K562 (cell line): ENCODE results near the gene RREB1. TPM values are rescaled to one million over a fixed set of nuclear protein-coding genes. Genes with fewer than 3 reads are reported as not detected.
A peak's percentile ranks its signal among the peaks of the same experiment; 100 is the strongest.

Source experiments
- CBX1 ChIP-seq: sonication (generic); IDR thresholded peaks from 2 replicates; pipeline ENCODE4 v1.6.1; 2016; ENCODE audit warnings: antibody characterized with exemption, low read depth, mild to moderate bottlenecking
- EGR1 ChIP-seq: fragments of 450-650 bp; conservative IDR thresholded peaks from 2 replicates; pipeline ENCODE4 v1.6.1; 2017; ENCODE audit warnings: mild to moderate bottlenecking
- EHMT2 ChIP-seq: fragments of 450-650 bp; IDR thresholded peaks from 2 replicates; pipeline ENCODE4 v1.6.1; 2018; ENCODE audit warnings: antibody characterized with exemption
- ERF ChIP-seq: fragments of 450-650 bp; formaldehyde crosslinking; IDR thresholded peaks from 2 replicates; pipeline ENCODE4 v1.4.0; 2020; ENCODE audit warnings: mild to moderate bottlenecking, mixed read lengths
- FOXK1 ChIP-seq: sonication (generic); formaldehyde crosslinking; IDR thresholded peaks from 2 replicates; pipeline ENCODE4 v1.8.0; 2022; ENCODE audit warnings: missing genetic modification reagents, mild to moderate bottlenecking, borderline replicate concordance
- HSF4 ChIP-seq: fragments of 250-450 bp; sonication (Bioruptor Pico); IDR thresholded peaks from 2 replicates; pipeline ENCODE4 v2.1.2; 2022; ENCODE audit warnings: mild to moderate bottlenecking, moderate library complexity, borderline replicate concordance
- JUND ChIP-seq, 2 experiments: IDR thresholded peaks; 2 replicates in 1 of 2; 3 replicates in 1 of 2; pipeline ENCODE4 v1.6.1; 2011; ENCODE audit warnings: borderline replicate concordance in 2 of 2, low read depth in 2 of 2, low read length in 2 of 2, improper control_type of control experiment in 1 of 2, missing biosample characterization in 1 of 2, missing genetic modification characterization in 1 of 2, missing genetic modification reagents in 1 of 2
- KDM1A ChIP-seq, 2 experiments: fragments of 450-650 bp; IDR thresholded peaks; 2 replicates each; pipeline ENCODE4 v1.6.1; 2016; ENCODE audit warnings: mild to moderate bottlenecking in 2 of 2
- MLX ChIP-seq, 2 experiments: fragments of 450-650 bp in 1 of 2; sonication (generic) in 1 of 2; formaldehyde crosslinking; conservative IDR thresholded peaks; 2 replicates each; pipeline versions ENCODE4 v1.4.0 to v1.8.1; 2020 to 2022; ENCODE audit warnings: mild to moderate bottlenecking in 1 of 2, missing genetic modification reagents in 1 of 2
- PML ChIP-seq: IDR thresholded peaks from 2 replicates; pipeline ENCODE4 v1.6.1; 2012; ENCODE audit warnings: low read length, inconsistent platforms
- RBM22 ChIP-seq: fragments of 200-400 bp; formaldehyde crosslinking; IDR thresholded peaks from 2 replicates; pipeline ENCODE4 v1.6.1; 2018; ENCODE audit warnings: low read length, low read depth; ENCODE audit not compliant: poor library complexity, severe bottlenecking
- RBM25 ChIP-seq: fragments of 200-400 bp; formaldehyde crosslinking; IDR thresholded peaks from 2 replicates; pipeline ENCODE4 v1.6.1; 2018; ENCODE audit warnings: low read length, low read depth, moderate library complexity; ENCODE audit not compliant: severe bottlenecking
- SMARCC2 ChIP-seq: fragments of 450-650 bp; IDR thresholded peaks from 2 replicates; pipeline ENCODE4 v1.6.1; 2017; ENCODE audit warnings: antibody characterized with exemption, moderate library complexity, mild to moderate bottlenecking, low read depth
- SNIP1 ChIP-seq: fragments of 450-650 bp; IDR thresholded peaks from 2 replicates; pipeline ENCODE4 v1.7.1; 2017; ENCODE audit warnings: low read depth, mild to moderate bottlenecking
- YY1 ChIP-seq, 3 experiments: IDR thresholded peaks; 2 replicates each; pipeline ENCODE4 v1.6.1; 2011; ENCODE audit warnings: low read length in 2 of 3, mild to moderate bottlenecking in 2 of 3, moderate library complexity in 2 of 3, borderline replicate concordance in 1 of 3, control low read depth in 1 of 3, low read depth in 1 of 3; ENCODE audit not compliant: insufficient read depth in 3 of 3, insufficient replicate concordance in 2 of 3, control insufficient read depth in 1 of 3, insufficient read length in 1 of 3; ENCODE audit errors: extremely low read depth in 1 of 3
- ZNF23 ChIP-seq: fragments of 250-450 bp; sonication (Bioruptor Pico); IDR thresholded peaks from 2 replicates; pipeline ENCODE4 v1.4.0; 2020; ENCODE audit warnings: mild to moderate bottlenecking
- ZNF584 ChIP-seq: fragments of 200-800 bp; sonication (Bioruptor generic); IDR thresholded peaks from 2 replicates; pipeline ENCODE4 v1.6.1; 2016; ENCODE audit warnings: low read depth, mild to moderate bottlenecking, missing genetic modification characterization, missing compliant biosample characterization
- ZNF699 ChIP-seq: fragments of 250-450 bp; sonication (Bioruptor Pico); IDR thresholded peaks from 2 replicates; pipeline ENCODE4 v1.8.0; 2021; ENCODE audit warnings: mild to moderate bottlenecking, moderate library complexity; ENCODE audit not compliant: insufficient replicate concordance
- polyA plus RNA-seq, 8 experiments: library from polyadenylated mRNA; depleted of rRNA in 4 of 8; stranded (reverse) in 5 of 8; unstranded in 3 of 8; fragments of >200 nt; fragmentation: Nextera tagmentation in 2 of 8; fragmentation: Illumina TruSeq in 1 of 8; extraction: Ambion mirVana in 2 of 8; extraction: Trizol in 1 of 8; gene quantifications; 2 replicates each; pipeline versions ENCODE4 v1.2.1 to v1.2.3, GENCODE V29; 2011 to 2014; ENCODE audit warnings: inconsistent platforms in 1 of 8, missing spikeins in 1 of 8
- total RNA-seq, 7 experiments: library from RNA; depleted of rRNA in 6 of 7; stranded (reverse); fragments of >200 nt in 6 of 7; fragmentation: Illumina TruSeq in 2 of 7; extraction: Trizol in 2 of 7; gene quantifications; 2 replicates each; pipeline versions ENCODE4 v1.2.1 to v1.2.3, GENCODE V29; 2011 to 2021; ENCODE audit warnings: low replicate concordance in 1 of 7
- TF ChIP-seq, protein P1 (sequence below): fragments of 250-450 bp; sonication (Bioruptor Pico); IDR thresholded peaks from 2 replicates; pipeline ENCODE4 v1.4.0; 2020; ENCODE audit warnings: mild to moderate bottlenecking
- TF ChIP-seq, protein P2 (sequence below): fragments of 450-650 bp; formaldehyde crosslinking; conservative IDR thresholded peaks from 2 replicates; pipeline ENCODE4 v1.4.0; 2022; ENCODE audit warnings: mild to moderate bottlenecking, missing genetic modification characterization
- TF ChIP-seq, protein P3 (sequence below): fragments of 250-450 bp; sonication (Bioruptor Pico); IDR thresholded peaks from 2 replicates; pipeline ENCODE4 v1.5.0; 2022; ENCODE audit warnings: mild to moderate bottlenecking

RREB1 gene
- total and polyA plus RNA-seq, 9 of the 15 experiments (the other 6 are each of a cell fraction or from before 2014, with no cell fraction given), result 3.3 to 64.2 (median 19.3) TPM

DNA sequence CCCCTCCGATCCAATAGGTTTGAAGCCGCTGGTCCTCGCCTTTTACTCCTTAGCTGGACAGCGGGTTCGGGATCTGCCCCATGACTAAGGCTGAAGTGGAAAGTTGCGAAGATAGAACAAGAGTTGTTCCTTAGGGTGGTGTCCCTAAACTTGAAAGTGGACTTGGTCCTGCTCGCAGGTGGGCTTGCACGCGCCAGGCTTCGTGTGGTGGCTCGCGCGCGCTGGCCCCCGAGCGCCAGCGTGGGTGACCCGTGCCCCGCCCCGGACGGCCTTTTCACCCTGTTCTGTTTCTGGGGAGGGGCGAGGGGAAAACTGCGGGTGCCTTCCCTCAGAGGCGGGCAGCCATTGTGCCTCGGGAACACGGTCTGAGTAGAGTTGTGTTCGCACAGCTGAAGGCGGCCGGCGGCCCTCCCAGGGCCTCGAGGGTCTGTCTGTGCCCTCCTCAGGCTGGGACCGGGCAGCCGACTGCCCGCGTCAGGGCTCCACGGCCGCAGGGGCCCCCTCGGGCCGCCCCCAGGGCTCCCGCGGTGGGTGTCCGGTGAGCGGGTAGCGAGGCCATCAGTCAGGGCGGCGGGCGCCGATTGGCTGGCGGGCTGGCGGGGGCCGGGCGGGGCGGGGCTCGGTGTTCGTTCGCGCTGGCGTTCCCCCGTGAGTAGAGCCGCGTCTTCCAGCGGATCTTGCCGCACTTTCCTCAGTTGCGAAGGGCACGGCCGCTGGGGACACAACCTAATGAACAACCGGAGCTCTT is 33.0 kb downstream of the RREB1 start (continued):
- TF ChIP-seq, protein P1, sequence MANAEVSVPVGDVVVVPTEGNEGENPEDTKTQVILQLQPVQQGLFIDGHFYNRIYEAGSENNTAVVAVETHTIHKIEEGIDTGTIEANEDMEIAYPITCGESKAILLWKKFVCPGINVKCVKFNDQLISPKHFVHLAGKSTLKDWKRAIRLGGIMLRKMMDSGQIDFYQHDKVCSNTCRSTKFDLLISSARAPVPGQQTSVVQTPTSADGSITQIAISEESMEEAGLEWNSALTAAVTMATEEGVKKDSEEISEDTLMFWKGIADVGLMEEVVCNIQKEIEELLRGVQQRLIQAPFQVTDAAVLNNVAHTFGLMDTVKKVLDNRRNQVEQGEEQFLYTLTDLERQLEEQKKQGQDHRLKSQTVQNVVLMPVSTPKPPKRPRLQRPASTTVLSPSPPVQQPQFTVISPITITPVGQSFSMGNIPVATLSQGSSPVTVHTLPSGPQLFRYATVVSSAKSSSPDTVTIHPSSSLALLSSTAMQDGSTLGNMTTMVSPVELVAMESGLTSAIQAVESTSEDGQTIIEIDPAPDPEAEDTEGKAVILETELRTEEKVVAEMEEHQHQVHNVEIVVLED, result no peak
- TF ChIP-seq ZNF23 (CRISPR knock-in tag) (no peak), EGR1 (peak; percentile 78), EHMT2 (no peak), ZNF699 (no peak), SMARCC2 (no peak), PML (no peak), FOXK1 (peak; percentile 66; the same call in 1 of the 2 replicates), RBM22 (peak; percentile 76), SNIP1 (no peak), RBM25 (peak; percentile 97), KDM1A (IDR thresholded peaks at IDR 0.05) (no peak), ERF (peak; percentile 97), YY1 (IDR thresholded peaks at IDR 0.05; ENCODE audit: borderline replicate concordance in 1 of 3, control insufficient read depth in 1 of 3, extremely low read depth in 1 of 3, insufficient read depth in 3 of 3, insufficient read length in 1 of 3, insufficient replicate concordance in 2 of 3, low read depth in 1 of 3, low read length in 2 of 3) (peak; percentile 51 to 88 (median 78)), CBX1 (0 out of 2 replicates have a peak, but pooled peaks have one; percentile 5), JUND (IDR thresholded peaks at IDR 0.05; ENCODE audit: borderline replicate concordance, low read depth, low read length) (no peak), JUND (tag; IDR thresholded peaks at IDR 0.05; ENCODE audit: borderline replicate concordance, low read depth, low read length) (no peak; the same call in 2 of the 3 replicates), HSF4 (no peak), ZNF584 (CRISPR knock-in tag) (peak; percentile 68), MLX (CRISPR knock-in tag; conservative IDR thresholded peaks at IDR 0.05) (no peak)
- TF ChIP-seq, protein P2, sequence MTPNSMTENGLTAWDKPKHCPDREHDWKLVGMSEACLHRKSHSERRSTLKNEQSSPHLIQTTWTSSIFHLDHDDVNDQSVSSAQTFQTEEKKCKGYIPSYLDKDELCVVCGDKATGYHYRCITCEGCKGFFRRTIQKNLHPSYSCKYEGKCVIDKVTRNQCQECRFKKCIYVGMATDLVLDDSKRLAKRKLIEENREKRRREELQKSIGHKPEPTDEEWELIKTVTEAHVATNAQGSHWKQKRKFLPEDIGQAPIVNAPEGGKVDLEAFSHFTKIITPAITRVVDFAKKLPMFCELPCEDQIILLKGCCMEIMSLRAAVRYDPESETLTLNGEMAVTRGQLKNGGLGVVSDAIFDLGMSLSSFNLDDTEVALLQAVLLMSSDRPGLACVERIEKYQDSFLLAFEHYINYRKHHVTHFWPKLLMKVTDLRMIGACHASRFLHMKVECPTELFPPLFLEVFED (CRISPR knock-in tag), result no peak; the same call in 1 of the 2 replicates
- TF ChIP-seq, protein P3, sequence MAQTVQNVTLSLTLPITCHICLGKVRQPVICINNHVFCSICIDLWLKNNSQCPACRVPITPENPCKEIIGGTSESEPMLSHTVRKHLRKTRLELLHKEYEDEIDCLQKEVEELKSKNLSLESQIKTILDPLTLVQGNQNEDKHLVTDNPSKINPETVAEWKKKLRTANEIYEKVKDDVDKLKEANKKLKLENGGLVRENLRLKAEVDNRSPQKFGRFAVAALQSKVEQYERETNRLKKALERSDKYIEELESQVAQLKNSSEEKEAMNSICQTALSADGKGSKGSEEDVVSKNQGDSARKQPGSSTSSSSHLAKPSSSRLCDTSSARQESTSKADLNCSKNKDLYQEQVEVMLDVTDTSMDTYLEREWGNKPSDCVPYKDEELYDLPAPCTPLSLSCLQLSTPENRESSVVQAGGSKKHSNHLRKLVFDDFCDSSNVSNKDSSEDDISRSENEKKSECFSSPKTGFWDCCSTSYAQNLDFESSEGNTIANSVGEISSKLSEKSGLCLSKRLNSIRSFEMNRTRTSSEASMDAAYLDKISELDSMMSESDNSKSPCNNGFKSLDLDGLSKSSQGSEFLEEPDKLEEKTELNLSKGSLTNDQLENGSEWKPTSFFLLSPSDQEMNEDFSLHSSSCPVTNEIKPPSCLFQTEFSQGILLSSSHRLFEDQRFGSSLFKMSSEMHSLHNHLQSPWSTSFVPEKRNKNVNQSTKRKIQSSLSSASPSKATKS, result no peak
